Measurements from ENCODE around the gene SLX9.

SLX9 gene

DNA sequence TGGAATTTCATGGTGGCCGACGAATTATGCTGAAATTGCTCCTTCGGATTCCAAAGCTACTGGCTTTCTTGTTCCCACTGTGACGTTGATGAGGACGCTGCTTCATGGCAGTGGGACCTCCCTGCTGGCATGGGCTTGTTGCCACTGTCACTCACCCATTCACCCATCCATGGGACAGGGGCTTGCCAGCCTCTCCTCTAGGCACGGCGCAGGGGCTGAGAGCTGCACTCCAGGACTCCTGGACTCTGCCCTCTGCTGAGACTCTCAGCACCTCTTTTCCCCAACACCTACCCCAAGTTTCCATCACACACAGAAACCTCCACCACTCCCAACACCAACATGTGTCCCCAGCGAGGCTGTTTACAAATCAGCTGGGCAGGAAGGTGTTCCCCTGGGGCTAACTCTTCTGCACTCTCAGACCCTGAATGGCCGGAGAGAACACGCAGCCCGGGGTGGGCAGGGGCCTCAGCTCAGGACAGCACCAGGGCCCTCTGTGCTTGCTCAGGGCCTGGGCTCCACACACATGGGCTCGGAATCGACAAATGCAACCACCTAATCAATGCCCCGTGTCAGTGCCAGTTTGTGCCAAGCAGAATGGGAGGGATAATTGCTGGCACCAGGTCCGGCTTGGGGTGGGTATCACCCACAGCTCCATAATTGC is 22.3 kb upstream of the SLX9 start:
- H3K4me3 ChIP-seq (ENCODE audit: low read depth, low read length), result peak overlapping the region; percentile 82
- no peak for DNase-seq (ENCODE audit: low read depth)
- TF ChIP-seq, protein P1, sequence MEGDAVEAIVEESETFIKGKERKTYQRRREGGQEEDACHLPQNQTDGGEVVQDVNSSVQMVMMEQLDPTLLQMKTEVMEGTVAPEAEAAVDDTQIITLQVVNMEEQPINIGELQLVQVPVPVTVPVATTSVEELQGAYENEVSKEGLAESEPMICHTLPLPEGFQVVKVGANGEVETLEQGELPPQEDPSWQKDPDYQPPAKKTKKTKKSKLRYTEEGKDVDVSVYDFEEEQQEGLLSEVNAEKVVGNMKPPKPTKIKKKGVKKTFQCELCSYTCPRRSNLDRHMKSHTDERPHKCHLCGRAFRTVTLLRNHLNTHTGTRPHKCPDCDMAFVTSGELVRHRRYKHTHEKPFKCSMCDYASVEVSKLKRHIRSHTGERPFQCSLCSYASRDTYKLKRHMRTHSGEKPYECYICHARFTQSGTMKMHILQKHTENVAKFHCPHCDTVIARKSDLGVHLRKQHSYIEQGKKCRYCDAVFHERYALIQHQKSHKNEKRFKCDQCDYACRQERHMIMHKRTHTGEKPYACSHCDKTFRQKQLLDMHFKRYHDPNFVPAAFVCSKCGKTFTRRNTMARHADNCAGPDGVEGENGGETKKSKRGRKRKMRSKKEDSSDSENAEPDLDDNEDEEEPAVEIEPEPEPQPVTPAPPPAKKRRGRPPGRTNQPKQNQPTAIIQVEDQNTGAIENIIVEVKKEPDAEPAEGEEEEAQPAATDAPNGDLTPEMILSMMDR (IDR thresholded peaks at IDR 0.05; ENCODE audit: low read depth, low read length, missing control alignments), result no peak

DNA sequence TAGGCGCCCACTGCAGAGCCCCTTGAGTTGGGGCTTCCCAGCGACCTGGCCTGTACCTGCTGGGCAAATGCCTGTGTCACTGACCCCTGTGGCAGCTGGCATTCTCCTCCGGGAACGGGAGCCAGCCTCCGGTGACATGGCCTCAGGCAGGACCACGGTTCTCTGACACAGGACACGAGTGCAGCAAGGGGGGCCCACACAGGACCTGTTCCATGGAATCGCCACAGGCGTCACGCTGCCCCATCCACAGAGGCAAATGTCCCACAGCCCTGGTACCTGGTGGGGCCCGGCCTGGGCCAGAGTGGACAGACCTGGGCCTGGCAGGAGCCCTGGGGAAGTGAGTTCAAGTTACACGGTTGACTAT is 21.7 kb upstream of the SLX9 start:
- H3K4me3 ChIP-seq (ENCODE audit: low read depth, low read length), result peak overlapping the region; percentile 82
- no peak for DNase-seq (ENCODE audit: low read depth)
- TF ChIP-seq, protein P1 (IDR thresholded peaks at IDR 0.05; ENCODE audit: low read depth, low read length, missing control alignments), result no peak

DNA sequence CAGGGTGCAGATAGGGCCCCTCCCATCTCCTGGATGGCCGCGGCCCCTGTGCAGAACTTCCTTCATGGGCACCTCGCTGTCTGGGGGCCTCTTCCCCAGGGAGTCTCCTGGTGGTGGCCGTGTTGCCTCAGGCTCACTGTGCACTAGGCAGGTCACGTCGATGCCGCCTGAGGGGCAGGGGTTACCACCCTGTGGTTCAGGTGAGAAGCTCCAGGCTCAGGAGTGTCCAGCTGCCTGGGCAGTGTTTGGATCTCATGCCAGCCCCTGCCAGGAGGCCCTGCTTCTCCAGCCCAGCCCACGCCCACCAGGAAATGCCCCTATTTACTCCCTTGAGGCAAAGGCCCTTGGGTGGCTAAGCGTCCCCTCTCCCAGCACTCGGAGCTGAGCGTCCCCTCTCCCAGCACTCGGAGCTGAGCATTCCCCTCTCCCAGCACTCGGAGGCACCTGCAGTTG is 21.2 kb upstream of the SLX9 start:
- no peak for DNase-seq (ENCODE audit: low read depth)
- H3K4me3 ChIP-seq (ENCODE audit: low read depth, low read length), result peak overlapping the region; percentile 82
- TF ChIP-seq, protein P1 (IDR thresholded peaks at IDR 0.05; ENCODE audit: low read depth, low read length, missing control alignments), result no peak

DNA sequence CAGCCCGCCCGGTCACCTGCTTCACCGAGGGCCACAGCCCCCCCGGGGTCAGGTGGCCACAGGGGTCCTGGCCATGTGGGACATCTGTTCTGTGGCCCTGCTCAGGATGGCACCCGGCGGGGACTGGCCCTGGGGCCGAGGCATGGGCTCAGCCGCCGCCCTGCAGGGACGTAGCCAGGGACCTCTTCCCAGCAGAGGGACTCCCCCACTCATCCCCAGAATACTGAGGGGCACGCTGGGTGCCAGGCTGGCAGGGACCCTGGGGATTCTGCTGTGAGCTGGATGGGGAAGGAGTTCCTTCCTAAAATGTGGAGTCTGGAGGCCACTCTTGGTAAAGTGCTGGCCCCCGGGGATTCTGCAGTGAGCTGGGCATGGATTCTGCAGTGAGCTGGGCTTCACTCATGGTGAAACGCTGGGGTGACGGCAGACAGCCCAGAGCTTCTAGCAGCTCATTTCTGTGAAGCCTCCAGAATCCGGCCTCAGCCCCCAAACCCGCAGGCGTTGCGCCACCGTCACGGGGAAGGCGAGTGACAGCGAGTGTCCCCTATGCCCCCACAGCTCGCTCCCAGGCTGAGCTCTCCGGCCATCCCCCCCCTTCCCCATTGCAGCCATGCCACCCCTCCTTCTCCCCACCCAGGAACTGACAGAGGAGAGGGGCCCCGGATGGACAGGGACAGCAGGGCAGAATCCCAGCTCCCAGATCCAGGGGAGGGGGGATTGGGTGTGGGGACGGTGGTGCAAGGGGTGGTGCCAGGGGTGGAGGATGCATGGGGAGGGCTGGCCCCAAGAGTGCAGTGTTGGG is 20.5 kb upstream of the SLX9 start:
- peak overlapping the region; percentile 82 for H3K4me3 ChIP-seq (ENCODE audit: low read depth, low read length)
- TF ChIP-seq, protein P1 (IDR thresholded peaks at IDR 0.05; ENCODE audit: low read depth, low read length, missing control alignments), result no peak
- no peak for DNase-seq (ENCODE audit: low read depth)

DNA sequence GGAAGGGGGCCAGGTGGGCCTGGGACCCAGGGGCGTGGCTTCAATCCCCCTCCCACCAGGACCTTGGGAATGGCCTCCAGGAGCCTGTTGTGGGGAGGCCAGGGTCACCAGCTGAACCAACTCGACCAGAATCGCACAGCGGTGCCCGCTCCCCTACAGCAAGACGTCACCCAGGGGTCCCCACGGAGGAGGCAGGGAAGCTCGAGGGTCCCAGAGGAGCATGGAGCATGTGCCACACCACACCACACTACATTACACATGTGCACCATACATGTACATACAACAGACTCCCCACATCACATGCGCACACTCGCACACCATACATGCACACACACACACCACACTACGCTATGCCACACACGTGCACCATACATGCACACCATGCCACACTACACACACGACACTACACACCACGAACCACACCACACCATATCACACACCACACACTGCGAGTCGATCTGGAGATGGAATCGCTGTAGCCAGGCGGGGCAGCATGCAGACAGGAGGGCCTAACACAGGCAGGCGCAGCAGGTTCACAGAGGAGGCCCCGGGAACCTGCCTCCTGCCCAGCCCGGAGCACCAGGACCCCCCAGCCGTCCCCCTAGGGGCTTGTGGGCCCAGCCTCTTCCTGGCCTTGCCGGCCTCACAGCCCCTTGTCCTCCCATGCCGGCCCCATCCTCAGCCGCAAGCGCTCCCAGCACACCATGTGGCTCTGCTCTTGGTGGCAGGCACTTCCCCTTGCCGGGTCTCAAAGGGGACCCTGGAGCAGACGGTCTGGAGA is 19.7 kb upstream of the SLX9 start:
- TF ChIP-seq, protein P1 (IDR thresholded peaks at IDR 0.05; ENCODE audit: low read depth, low read length, missing control alignments), result peak; percentile 0
- peak overlapping the region; percentile 82 for H3K4me3 ChIP-seq (ENCODE audit: low read depth, low read length)
- no peak for DNase-seq (ENCODE audit: low read depth)

DNA sequence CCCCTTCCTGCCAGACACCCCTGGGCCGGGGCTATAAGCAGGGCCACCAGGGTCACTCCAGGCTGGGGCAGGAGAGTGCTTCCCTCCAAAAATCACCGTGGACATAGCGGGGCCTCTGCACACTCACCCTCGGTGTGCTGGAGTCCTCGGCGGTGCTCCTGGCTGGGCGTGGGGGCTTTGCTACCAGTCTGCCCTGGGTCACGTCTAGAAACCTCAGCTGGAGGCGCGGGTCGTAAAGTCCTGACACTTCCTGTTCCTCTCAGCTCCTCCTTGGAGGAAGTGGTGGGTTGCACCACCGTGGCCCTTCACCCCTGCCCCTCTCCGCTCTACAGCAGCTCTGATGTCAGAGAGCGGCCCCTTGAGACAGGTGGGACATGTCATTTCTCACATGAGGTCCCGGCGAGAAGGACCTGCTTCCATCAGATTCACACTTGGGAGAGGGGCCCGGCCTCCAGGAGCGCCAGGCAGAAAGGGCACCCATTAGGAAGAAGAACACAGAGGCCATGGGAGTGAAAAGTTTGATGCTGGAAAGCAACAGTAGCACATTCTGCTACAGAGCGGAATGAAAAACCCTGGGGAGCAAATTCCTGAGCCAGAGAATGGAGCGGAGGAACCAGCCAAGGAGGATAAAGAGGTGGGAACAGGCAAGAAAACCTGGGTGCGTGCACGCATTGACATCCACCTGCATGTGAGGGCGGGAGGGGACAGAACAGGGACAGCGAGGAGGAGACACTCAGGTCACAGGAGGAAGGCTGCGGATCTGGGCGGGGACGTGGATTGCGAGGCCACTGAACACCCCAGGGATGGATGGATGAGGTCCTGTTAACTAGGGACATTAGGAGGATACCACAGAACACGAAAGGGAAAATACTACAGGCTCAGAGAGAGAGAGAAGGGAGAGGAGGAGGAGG is 18.9 kb upstream of the SLX9 start, which contains the start of gene ITGB2:
TSS of gene ITGB2 (minus strand) at position 206 of the 911 bp plus-strand sequence. CDS start 10,117 bp downstream, outside the sequence.
- peak within 1 kb of the TSS; percentile 82 for H3K4me3 ChIP-seq (ENCODE audit: low read depth, low read length)
- DNase-seq (ENCODE audit: low read depth), result peak; percentile 51
- TF ChIP-seq, protein P1 (IDR thresholded peaks at IDR 0.05; ENCODE audit: low read depth, low read length, missing control alignments), result no peak

Data from GM12864 (cell line).